ENCODE measurements around the gene KIT.

Gene KIT

GRCh38 chr4:54773022-54773421 is 115.3 kb downstream of the KIT start:
- Histone ChIP-seq H3K4me3 (ENCODE audit: low read depth, low read length, poor library complexity, severe bottlenecking) (no peak overlapping the region), H4K20me1 (ENCODE audit: insufficient read depth, low read length) (no peaks in the 10 kb centered on the region), H3K9ac (ENCODE audit: low read length) (no peak overlapping the region), H3K27me3 (ENCODE audit: insufficient read depth, low read length) (no peaks in the 10 kb centered on the region), H3F3A (ENCODE audit: insufficient read depth, low read length) (no peaks in the 10 kb centered on the region), H2AFZ (ENCODE audit: low read length) (no peak overlapping the region), H3K79me2 (ENCODE audit: insufficient read depth, low read length) (no peaks in the 10 kb centered on the region), H3K4me1 (ENCODE audit: insufficient read depth, low read length, severe bottlenecking) (no peaks in the 10 kb centered on the region), H3K9me2 (ENCODE audit: low read depth, low read length) (no peaks in the 10 kb centered on the region), H3K4me2 (ENCODE audit: low read length) (no peak overlapping the region), H3K9me3 (ENCODE audit: low read length) (no peaks in the 10 kb centered on the region), H3K36me3 (ENCODE audit: insufficient read depth, low read length) (no peaks in the 10 kb centered on the region), H3K27ac (ENCODE audit: low read depth, low read length, poor library complexity, severe bottlenecking) (no peak overlapping the region)
- no peak for TF ChIP-seq EZH2 (IDR thresholded peaks at IDR 0.05; ENCODE audit: borderline replicate concordance, low read length)
- TF ChIP-seq, protein P1, sequence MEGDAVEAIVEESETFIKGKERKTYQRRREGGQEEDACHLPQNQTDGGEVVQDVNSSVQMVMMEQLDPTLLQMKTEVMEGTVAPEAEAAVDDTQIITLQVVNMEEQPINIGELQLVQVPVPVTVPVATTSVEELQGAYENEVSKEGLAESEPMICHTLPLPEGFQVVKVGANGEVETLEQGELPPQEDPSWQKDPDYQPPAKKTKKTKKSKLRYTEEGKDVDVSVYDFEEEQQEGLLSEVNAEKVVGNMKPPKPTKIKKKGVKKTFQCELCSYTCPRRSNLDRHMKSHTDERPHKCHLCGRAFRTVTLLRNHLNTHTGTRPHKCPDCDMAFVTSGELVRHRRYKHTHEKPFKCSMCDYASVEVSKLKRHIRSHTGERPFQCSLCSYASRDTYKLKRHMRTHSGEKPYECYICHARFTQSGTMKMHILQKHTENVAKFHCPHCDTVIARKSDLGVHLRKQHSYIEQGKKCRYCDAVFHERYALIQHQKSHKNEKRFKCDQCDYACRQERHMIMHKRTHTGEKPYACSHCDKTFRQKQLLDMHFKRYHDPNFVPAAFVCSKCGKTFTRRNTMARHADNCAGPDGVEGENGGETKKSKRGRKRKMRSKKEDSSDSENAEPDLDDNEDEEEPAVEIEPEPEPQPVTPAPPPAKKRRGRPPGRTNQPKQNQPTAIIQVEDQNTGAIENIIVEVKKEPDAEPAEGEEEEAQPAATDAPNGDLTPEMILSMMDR (IDR thresholded peaks at IDR 0.05; ENCODE audit: low read length): no peak

- Histone ChIP-seq H3K36me3 (ENCODE audit: insufficient read depth, low read length) (no peaks in the 10 kb centered on the region), H3K27ac (ENCODE audit: low read depth, low read length, poor library complexity, severe bottlenecking) (no peak overlapping the region), H3K4me2 (ENCODE audit: low read length) (no peak overlapping the region), H3K4me1 (ENCODE audit: insufficient read depth, low read length, severe bottlenecking) (no peaks in the 10 kb centered on the region), H3K9ac (ENCODE audit: low read length) (no peak overlapping the region), H3K27me3 (ENCODE audit: insufficient read depth, low read length) (no peaks in the 10 kb centered on the region), H2AFZ (ENCODE audit: low read length) (no peak overlapping the region), H3K9me3 (ENCODE audit: low read length) (no peaks in the 10 kb centered on the region), H3K4me3 (ENCODE audit: low read depth, low read length, poor library complexity, severe bottlenecking) (no peak overlapping the region), H3F3A (ENCODE audit: insufficient read depth, low read length) (no peaks in the 10 kb centered on the region), H3K9me2 (ENCODE audit: low read depth, low read length) (no peaks in the 10 kb centered on the region), H4K20me1 (ENCODE audit: insufficient read depth, low read length) (no peaks in the 10 kb centered on the region), H3K79me2 (ENCODE audit: insufficient read depth, low read length) (no peaks in the 10 kb centered on the region)
- TF ChIP-seq EZH2 (IDR thresholded peaks at IDR 0.05; ENCODE audit: borderline replicate concordance, low read length): no peak
- TF ChIP-seq, protein P1 (IDR thresholded peaks at IDR 0.05; ENCODE audit: low read length): no peak
These were observed 121.3 kb downstream of the KIT start for GRCh38 chr4:54779036-54779435.

GRCh38 chr4:54779476-54780148 is 121.9 kb downstream of the KIT start:
- no peak overlapping the region for H2AFZ ChIP-seq (ENCODE audit: low read length)
- no peak overlapping the region for H3K4me3 ChIP-seq (ENCODE audit: low read depth, low read length, poor library complexity, severe bottlenecking)
- H3K9me3 ChIP-seq (ENCODE audit: low read length): no peaks in the 10 kb centered on the region
- H3F3A ChIP-seq (ENCODE audit: insufficient read depth, low read length): no peaks in the 10 kb centered on the region
- no peak overlapping the region for H3K4me2 ChIP-seq (ENCODE audit: low read length)
- no peaks in the 10 kb centered on the region for H4K20me1 ChIP-seq (ENCODE audit: insufficient read depth, low read length)
- H3K9ac ChIP-seq (ENCODE audit: low read length): no peak overlapping the region
- no peaks in the 10 kb centered on the region for H3K79me2 ChIP-seq (ENCODE audit: insufficient read depth, low read length)
- no peaks in the 10 kb centered on the region for H3K9me2 ChIP-seq (ENCODE audit: low read depth, low read length)
- TF ChIP-seq EZH2 (IDR thresholded peaks at IDR 0.05; ENCODE audit: borderline replicate concordance, low read length): no peak
- TF ChIP-seq, protein P1 (IDR thresholded peaks at IDR 0.05; ENCODE audit: low read length): no peak
- H3K36me3 ChIP-seq (ENCODE audit: insufficient read depth, low read length): no peaks in the 10 kb centered on the region
- H3K4me1 ChIP-seq (ENCODE audit: insufficient read depth, low read length, severe bottlenecking): no peaks in the 10 kb centered on the region
- H3K27ac ChIP-seq (ENCODE audit: low read depth, low read length, poor library complexity, severe bottlenecking): no peak overlapping the region
- no peaks in the 10 kb centered on the region for H3K27me3 ChIP-seq (ENCODE audit: insufficient read depth, low read length)

All from OCI-LY1 (cell line).